Aorta (tissue), 5 donors: ENCODE results near the gene ZMYND10. TPM values are rescaled to one million over a fixed set of nuclear protein-coding genes. Genes with fewer than 3 reads are reported as not detected.
A peak's percentile ranks its signal among the peaks of the same experiment; 100 is the strongest.

Source experiments
- ATAC-seq: fragments of 200-7000 bp; cut with Tn5 transposase; one replicate; pipeline ENCODE4 v1.9.1; 2022; ENCODE audit warnings: moderate library complexity; ENCODE audit not compliant: low FRiP score
- DNase-seq, 2 donors: peaks; one replicate each; pipeline ENCODE4 v3.0.0-alpha.2; 2020
- H3K27ac ChIP-seq, 2 donors: one replicate each; pipeline ENCODE4 v1.5.1; 2013; ENCODE audit warnings: low read length in 2 of 2, mild to moderate bottlenecking in 2 of 2, moderate library complexity in 2 of 2, control low read depth in 1 of 2, inconsistent platforms in 1 of 2, low read depth in 1 of 2
- H3K27me3 ChIP-seq, 2 donors: one replicate each; pipeline ENCODE4 v1.6.1; 2013; ENCODE audit warnings: control low read depth in 1 of 2, low read length in 1 of 2, mild to moderate bottlenecking in 1 of 2, moderate library complexity in 1 of 2; ENCODE audit not compliant: insufficient read depth in 2 of 2, control insufficient read depth in 1 of 2
- H3K36me3 ChIP-seq, 2 donors: one replicate each; pipeline ENCODE4 v1.6.1; 2013; ENCODE audit warnings: control low read depth in 1 of 2, low read length in 1 of 2, mild to moderate bottlenecking in 1 of 2; ENCODE audit not compliant: insufficient read depth in 2 of 2, control insufficient read depth in 1 of 2
- H3K4me1 ChIP-seq, 2 donors: one replicate each; pipeline ENCODE4 v1.6.1; 2013; ENCODE audit warnings: low read length in 2 of 2, control low read depth in 1 of 2, mild to moderate bottlenecking in 1 of 2, moderate library complexity in 1 of 2; ENCODE audit not compliant: insufficient read depth in 2 of 2, control insufficient read depth in 1 of 2
- H3K4me3 ChIP-seq, 2 donors: one replicate each; pipeline ENCODE4 v1.5.1; 2013; ENCODE audit warnings: low read length in 2 of 2, control low read depth in 1 of 2, mild to moderate bottlenecking in 1 of 2
- H3K9me3 ChIP-seq: one replicate; pipeline ENCODE4 v1.6.1; 2013; ENCODE audit warnings: mild to moderate bottlenecking, low read length; ENCODE audit not compliant: control insufficient read depth
- WGBS, 2 donors: extraction: QIAGEN DNeasy Blood & Tissue Kit; methylation state at CpG; one replicate each; pipeline ENCODE4 v1.1.7; 2013; 5-methylcytosine and 5-hydroxymethylcytosine counted together
- intact Hi-C, 2 donors: fragments of 100-400 bp; cut with DNase I; formaldehyde crosslinking; loops; one replicate each; pipeline versions ENCODE4 v1.14.2 to v1.15.0; 2022
- polyA plus RNA-seq, 2 donors: library from polyadenylated mRNA; stranded (reverse); fragments of 200-250 nt; gene quantifications; one replicate each; pipeline ENCODE4 v1.2.3, GENCODE V29; 2013
- total RNA-seq, 2 donors: library from RNA; stranded (reverse); fragmentation: NEBNext Ultra II Directional; extraction: Animal tissue kit (Norgen Biotek cat#: 25700); gene quantifications; one replicate each; pipeline ENCODE4 v1.2.1, GENCODE V29; 2021
- donor health status: healthy with polysubstance abuse.
- donor health status: Bipolar disorder and iron deficiency.
- donor health status: DM: no; HTN: no; CAD: no.
- donor health status: DM: no; HTN: no; CAD: no.
- donor health status: DM: yes; HTN: yes; CAD: no.

ZMYND10 gene
- total and polyA plus RNA-seq, 4 donors, result 0.13 to 3.5 (median 0.82) TPM

GRCh38 chr3:50325497-50326181, 19.9 kb downstream of the ZMYND10 start:
- no peak for ATAC-seq
- no peaks in the 10 kb centered on the region for H3K9me3 ChIP-seq
- WGBS, 2 donors, result 85% methylated on average over 11 of the region's 11 CpGs
- no peaks in the 10 kb centered on the region for H3K4me1 ChIP-seq
- peak in 1 of 2 donors; percentile 42 for DNase-seq
- H3K36me3 ChIP-seq, result peaks cover 0 to 7% of the 10 kb centered on the region in 2 donors
- H3K27ac ChIP-seq, result no peak overlapping the region
- H3K4me3 ChIP-seq, result no peak overlapping the region
- H3K27me3 ChIP-seq, result no peaks in the 10 kb centered on the region
- intact Hi-C loops, result no loop called here

GRCh38 chr3:50325113-50325480, 20.4 kb downstream of the ZMYND10 start:
- no peak overlapping the region for H3K27ac ChIP-seq
- H3K9me3 ChIP-seq, result no peaks in the 10 kb centered on the region
- H3K4me1 ChIP-seq, result no peaks in the 10 kb centered on the region
- no peaks in the 10 kb centered on the region for H3K27me3 ChIP-seq
- intact Hi-C loops, result no loop called here
- no peak for ATAC-seq
- WGBS, 2 donors, result 83 to 87% methylated on average over 2 of the region's 2 CpGs
- no peak overlapping the region for H3K4me3 ChIP-seq
- H3K36me3 ChIP-seq, result peaks cover 0 to 2% of the 10 kb centered on the region in 2 donors
- peak in 1 of 2 donors; percentile 37 for DNase-seq

GRCh38 chr3:50324351-50325112, 21.0 kb downstream of the ZMYND10 start:
- Histone ChIP-seq H3K9me3 (no peaks in the 10 kb centered on the region), H3K4me1 (no peaks in the 10 kb centered on the region), H3K4me3 (no peak overlapping the region), H3K27ac (no peak overlapping the region), H3K27me3 (no peaks in the 10 kb centered on the region), H3K36me3 (no peaks in the 10 kb centered on the region)
- 49 to 50% methylated on average over 4 of the region's 4 CpGs for WGBS, 2 donors
- intact Hi-C loops, result no loop called here
- no peak for ATAC-seq
- peak in 1 of 2 donors; percentile 74 for DNase-seq

GRCh38 chr3:50323614-50324199, 21.8 kb downstream of the ZMYND10 start:
- intact Hi-C loops, result no loop called here
- peak in 1 of 2 donors; percentile 63 for DNase-seq

GRCh38 chr3:50323092-50323600, 22.4 kb downstream of the ZMYND10 start:
- no peak for ATAC-seq
- intact Hi-C loops, result no loop called here
- Histone ChIP-seq H3K36me3 (no peaks in the 10 kb centered on the region), H3K27ac (no peak overlapping the region), H3K4me1 (no peaks in the 10 kb centered on the region), H3K9me3 (no peaks in the 10 kb centered on the region), H3K4me3 (no peak overlapping the region), H3K27me3 (no peaks in the 10 kb centered on the region)
- peak in 1 of 2 donors; percentile 62 for DNase-seq
- WGBS, 2 donors, result 61 to 69% methylated on average over 4 of the region's 4 CpGs

More at GRCh38 chr3:50323614-50324199, 21.8 kb downstream of the ZMYND10 start:
- 69 to 70% methylated on average over 5 of the region's 5 CpGs for WGBS, 2 donors
- Histone ChIP-seq H3K36me3 (no peaks in the 10 kb centered on the region), H3K4me1 (no peaks in the 10 kb centered on the region), H3K4me3 (no peak overlapping the region), H3K27me3 (no peaks in the 10 kb centered on the region), H3K9me3 (no peaks in the 10 kb centered on the region), H3K27ac (no peak overlapping the region)
- peak; percentile 1 for ATAC-seq

GRCh38 chr3:50322386-50323091, 23.0 kb downstream of the ZMYND10 start, which contains the start of gene HYAL2:
Gene HYAL2 (minus strand): TSS chr3:50322745. CDS start chr3:50320489, 2,256 bp downstream.
- H3K36me3 ChIP-seq, result no peaks in the 10 kb centered on the region
- WGBS, 2 donors, result 51 to 55% methylated on average over 28 to 31 of the region's 31 CpGs

GRCh38 chr3:50322115-50322385, 23.5 kb downstream of the ZMYND10 start:
- 14 to 19% methylated on average over 14 of the region's 14 CpGs for WGBS, 2 donors
- intact Hi-C loops, result no loop called here
- Histone ChIP-seq H3K9me3 (no peaks in the 10 kb centered on the region), H3K4me1 (no peaks in the 10 kb centered on the region), H3K4me3 (no peak overlapping the region), H3K27me3 (no peaks in the 10 kb centered on the region), H3K36me3 (no peaks in the 10 kb centered on the region), H3K27ac (no peak overlapping the region)
- ATAC-seq (no peak), DNase-seq (no peak)

More at GRCh38 chr3:50322386-50323091, 23.0 kb downstream of the ZMYND10 start, which contains the start of gene HYAL2:
- Histone ChIP-seq H3K4me1 (no peaks in the 10 kb centered on the region), H3K9me3 (no peaks in the 10 kb centered on the region), H3K27ac (peak within 1 kb of the TSS in 1 of 2 donors; percentile 48), H3K27me3 (no peaks in the 10 kb centered on the region), H3K4me3 (peak within 1 kb of the TSS in 1 of 2 donors; percentile 83)
- ATAC-seq (peak; percentile 16), DNase-seq (peak in 1 of 2 donors; percentile 60)
- intact Hi-C loops, result no loop called here

GRCh38 chr3:50321336-50322114, 24.0 kb downstream of the ZMYND10 start:
- H3K9me3 ChIP-seq, result no peaks in the 10 kb centered on the region
- no peaks in the 10 kb centered on the region for H3K36me3 ChIP-seq
- intact Hi-C loops, result no loop called here
- peak; percentile 94 to 95 for DNase-seq
- ATAC-seq, result peak; percentile 90
- H3K27ac ChIP-seq, result peak overlapping the region; percentile 48 to 85
- H3K4me1 ChIP-seq, result no peaks in the 10 kb centered on the region
- H3K27me3 ChIP-seq, result no peaks in the 10 kb centered on the region
- 1% methylated on average over 50 to 59 of the region's 59 CpGs for whole genome bisulfite sequencing, 2 donors
- peak overlapping the region; percentile 67 to 83 for H3K4me3 ChIP-seq
